HG03097 (cell line): ENCODE measurements around the gene SLFN12.
"Not testable (repeated sequence)": the region's sequence is repeated elsewhere in the genome, so short reads cannot be mapped to it uniquely, and the experiment has no call there.

ENCODE experiments used
- ATAC-seq: cut with Tn5 transposase; IDR thresholded peaks from one replicate; pipeline ENCODE4 v1.9.1; 2021; ENCODE audit not compliant: unreplicated experiment, low FRiP score

Gene SLFN12

GRCh38 chr17:35432176-35433074 is at the start of gene SLFN12:
Gene SLFN12, minus strand, starts transcription at chr17:35432500. Its CDS starts 9,472 bp downstream, at chr17:35423028.
- ATAC-seq = peak; percentile 60

GRCh38 chr17:35479271-35479670 is 47.0 kb upstream of the SLFN12 start:
- no peak for ATAC-seq

- no peak for ATAC-seq
Measured at GRCh38 chr17:35477248-35477647, 44.9 kb upstream of the SLFN12 start.

- no peak for ATAC-seq
Measured at GRCh38 chr17:35476283-35476820, 44.1 kb upstream of the SLFN12 start.

GRCh38 chr17:35468475-35468874 is 36.2 kb upstream of the SLFN12 start:
- ATAC-seq = no peak

GRCh38 chr17:35467824-35468223 is 35.5 kb upstream of the SLFN12 start:
- ATAC-seq = peak; percentile 55

GRCh38 chr17:35460354-35460851 is 28.1 kb upstream of the SLFN12 start:
- peak; percentile 91 for ATAC-seq

- ATAC-seq = not testable (repeated sequence)
Measured at GRCh38 chr17:35454035-35454434, 21.7 kb upstream of the SLFN12 start.

GRCh38 chr17:35453171-35453570 is 20.9 kb upstream of the SLFN12 start:
- no peak for ATAC-seq

GRCh38 chr17:35449371-35449931 is 17.2 kb upstream of the SLFN12 start:
- no peak for ATAC-seq

GRCh38 chr17:35448899-35449227 is 16.6 kb upstream of the SLFN12 start:
- ATAC-seq = no peak

GRCh38 chr17:35448214-35448898 is 16.1 kb upstream of the SLFN12 start, which contains the start of gene SLFN13:
Gene SLFN13, minus strand, starts transcription at chr17:35448766. Its CDS starts 3,086 bp downstream, at chr17:35445680.
- ATAC-seq = peak; percentile 65

- no peak for ATAC-seq
Measured at GRCh38 chr17:35447499-35447898, 15.2 kb upstream of the SLFN12 start.

GRCh38 chr17:35438433-35438832 is 6.1 kb upstream of the SLFN12 start:
- no peak for ATAC-seq

GRCh38 chr17:35433075-35433894 is 985 bp upstream of the SLFN12 start:
- ATAC-seq = peak; percentile 29

- ATAC-seq = no peak
Measured at GRCh38 chr17:35429702-35430101, 2.6 kb downstream of the SLFN12 start.

- no peak for ATAC-seq
Measured at GRCh38 chr17:35428229-35428628, 4.1 kb downstream of the SLFN12 start.

GRCh38 chr17:35423761-35424160 is 8.5 kb downstream of the SLFN12 start:
- ATAC-seq = no peak

- ATAC-seq = not testable (repeated sequence)
Measured at GRCh38 chr17:35421069-35421468, 11.2 kb downstream of the SLFN12 start.

- ATAC-seq = no peak
Measured at GRCh38 chr17:35416659-35417058, 15.6 kb downstream of the SLFN12 start.
